WTC11 (cell line): ENCODE measurements around the gene OPALIN.

ENCODE experiments used
- CREB1 ChIP-seq: sonication (generic); formaldehyde crosslinking; IDR thresholded peaks from 2 replicates; pipeline ENCODE4 v1.8.0; 2023; ENCODE audit warnings: mild to moderate bottlenecking, missing genetic modification reagents
- CTCF ChIP-seq: fragments of 200-600 bp; IDR thresholded peaks from 2 replicates; pipeline ENCODE4 v1.8.0; 2022; ENCODE audit warnings: antibody characterized with exemption
- FOXP4 ChIP-seq: sonication (generic); formaldehyde crosslinking; IDR thresholded peaks from 2 replicates; pipeline ENCODE4 v1.8.0; 2022; ENCODE audit warnings: mild to moderate bottlenecking, missing genetic modification reagents
- HMGXB4 ChIP-seq: sonication (generic); formaldehyde crosslinking; IDR thresholded peaks from 2 replicates; pipeline ENCODE4 v1.8.1; 2023; ENCODE audit warnings: mild to moderate bottlenecking, moderate library complexity, missing genetic modification reagents
- NR2C2 ChIP-seq: sonication (generic); formaldehyde crosslinking; IDR thresholded peaks from 2 replicates; pipeline ENCODE4 v1.8.0; 2022; ENCODE audit warnings: mild to moderate bottlenecking, missing genetic modification reagents
- SMAD3 ChIP-seq: sonication (generic); formaldehyde crosslinking; IDR thresholded peaks from 2 replicates; pipeline ENCODE4 v1.8.0; 2022; ENCODE audit warnings: missing genetic modification reagents, mild to moderate bottlenecking, borderline replicate concordance
- ZNF317 ChIP-seq: sonication (generic); formaldehyde crosslinking; IDR thresholded peaks from 2 replicates; pipeline ENCODE4 v1.8.1; 2023; ENCODE audit warnings: low read depth, mild to moderate bottlenecking, moderate library complexity, missing genetic modification reagents, borderline replicate concordance
- TF ChIP-seq, protein P1 (sequence below): sonication (generic); formaldehyde crosslinking; IDR thresholded peaks from 2 replicates; pipeline ENCODE4 v1.8.0; 2022; ENCODE audit warnings: mild to moderate bottlenecking, missing genetic modification reagents
- TF ChIP-seq, protein P2 (sequence below): sonication (generic); formaldehyde crosslinking; IDR thresholded peaks from 2 replicates; pipeline ENCODE4 v1.8.1; 2023; ENCODE audit warnings: mild to moderate bottlenecking, missing genetic modification reagents, moderate library complexity

DNA sequence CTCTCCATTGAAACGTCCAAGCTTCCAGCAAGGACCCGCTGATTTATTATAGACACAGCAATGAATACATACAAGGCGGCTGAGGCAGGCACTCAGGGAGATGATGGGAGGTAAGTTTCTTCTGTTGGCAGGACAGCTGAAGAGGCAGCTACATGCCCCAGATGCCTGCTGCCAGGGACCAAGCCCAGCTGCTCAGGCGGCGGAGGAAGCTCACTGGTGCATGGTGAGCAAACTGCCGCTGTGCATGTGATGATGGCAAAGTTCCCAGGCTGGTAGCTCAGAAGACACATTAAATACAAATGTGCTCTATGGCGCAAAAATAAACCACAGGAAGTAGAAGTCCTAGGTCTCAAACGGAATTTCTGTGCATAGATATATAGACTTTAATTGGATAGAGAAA, 52.3 kb downstream of the OPALIN start:
- no peak for TF ChIP-seq CTCF
- TF ChIP-seq, protein P1, sequence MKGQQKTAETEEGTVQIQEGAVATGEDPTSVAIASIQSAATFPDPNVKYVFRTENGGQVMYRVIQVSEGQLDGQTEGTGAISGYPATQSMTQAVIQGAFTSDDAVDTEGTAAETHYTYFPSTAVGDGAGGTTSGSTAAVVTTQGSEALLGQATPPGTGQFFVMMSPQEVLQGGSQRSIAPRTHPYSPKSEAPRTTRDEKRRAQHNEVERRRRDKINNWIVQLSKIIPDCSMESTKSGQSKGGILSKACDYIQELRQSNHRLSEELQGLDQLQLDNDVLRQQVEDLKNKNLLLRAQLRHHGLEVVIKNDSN (CRISPR knock-in tag) = no peak
- TF ChIP-seq ZNF317 (CRISPR knock-in tag) = no peak
- no peak for TF ChIP-seq FOXP4
- no peak for TF ChIP-seq HMGXB4 (CRISPR knock-in tag)
- TF ChIP-seq, protein P2, sequence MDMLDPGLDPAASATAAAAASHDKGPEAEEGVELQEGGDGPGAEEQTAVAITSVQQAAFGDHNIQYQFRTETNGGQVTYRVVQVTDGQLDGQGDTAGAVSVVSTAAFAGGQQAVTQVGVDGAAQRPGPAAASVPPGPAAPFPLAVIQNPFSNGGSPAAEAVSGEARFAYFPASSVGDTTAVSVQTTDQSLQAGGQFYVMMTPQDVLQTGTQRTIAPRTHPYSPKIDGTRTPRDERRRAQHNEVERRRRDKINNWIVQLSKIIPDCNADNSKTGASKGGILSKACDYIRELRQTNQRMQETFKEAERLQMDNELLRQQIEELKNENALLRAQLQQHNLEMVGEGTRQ (CRISPR knock-in tag) = no peak
- no peak for TF ChIP-seq CREB1 (CRISPR knock-in tag)
- no peak for TF ChIP-seq NR2C2 (CRISPR knock-in tag)
- no peak for TF ChIP-seq SMAD3 (CRISPR knock-in tag)
